ENCODE measurements around the gene GPRC5C.

The GPRC5C gene

GRCh38 chr17:74407384-74407783 lies 24.5 kb upstream of the GPRC5C start:
- DNase-seq (ENCODE audit: low read depth in 2 of 2): no peak

- DNase-seq (ENCODE audit: low read depth in 2 of 2): no peak
Observed at GRCh38 chr17:74408262-74408661, 23.6 kb upstream of the GPRC5C start.

- no peak for DNase-seq (ENCODE audit: low read depth in 2 of 2)
Observed at GRCh38 chr17:74408815-74409214, 23.1 kb upstream of the GPRC5C start.

GRCh38 chr17:74410001-74410443 lies 21.9 kb upstream of the GPRC5C start:
- no peak for DNase-seq (ENCODE audit: low read depth in 2 of 2)

GRCh38 chr17:74412581-74412980 lies 19.3 kb upstream of the GPRC5C start:
- DNase-seq (ENCODE audit: low read depth in 2 of 2): no peak

- DNase-seq (ENCODE audit: low read depth in 2 of 2): no peak
Observed at GRCh38 chr17:74413491-74413890, 18.4 kb upstream of the GPRC5C start.

- no peak for DNase-seq (ENCODE audit: low read depth in 2 of 2)
Observed at GRCh38 chr17:74414510-74414909, 17.4 kb upstream of the GPRC5C start.

GRCh38 chr17:74415608-74416396 lies 16.1 kb upstream of the GPRC5C start:
- no peak for DNase-seq (ENCODE audit: low read depth in 2 of 2)

GRCh38 chr17:74417178-74418045 lies 14.5 kb upstream of the GPRC5C start:
- DNase-seq (ENCODE audit: low read depth in 2 of 2): no peak

- DNase-seq (ENCODE audit: low read depth in 2 of 2): no peak
Observed at GRCh38 chr17:74419928-74420411, 11.9 kb upstream of the GPRC5C start.

GRCh38 chr17:74424117-74424516 lies 7.8 kb upstream of the GPRC5C start:
- DNase-seq (ENCODE audit: low read depth in 2 of 2): no peak

- no peak for DNase-seq (ENCODE audit: low read depth in 2 of 2)
Observed at GRCh38 chr17:74424657-74425056, 7.2 kb upstream of the GPRC5C start.

GRCh38 chr17:74426551-74427047 lies 5.3 kb upstream of the GPRC5C start:
- DNase-seq (ENCODE audit: low read depth in 2 of 2): no peak

GRCh38 chr17:74427048-74427762 lies 4.7 kb upstream of the GPRC5C start:
- no peak for DNase-seq (ENCODE audit: low read depth in 2 of 2)

- no peak for DNase-seq (ENCODE audit: low read depth in 2 of 2)
Observed at GRCh38 chr17:74427763-74428153, 4.1 kb upstream of the GPRC5C start.

- DNase-seq (ENCODE audit: low read depth in 2 of 2): no peak
Observed at GRCh38 chr17:74429604-74430384, 2.1 kb upstream of the GPRC5C start.

- no peak for DNase-seq (ENCODE audit: low read depth in 2 of 2)
Observed at GRCh38 chr17:74430385-74430705, 1.5 kb upstream of the GPRC5C start.

- DNase-seq (ENCODE audit: low read depth in 2 of 2): no peak
Observed at GRCh38 chr17:74430706-74431567, 951 bp upstream of the GPRC5C start.

- DNase-seq (ENCODE audit: low read depth in 2 of 2): no peak
Observed at GRCh38 chr17:74432424-74432690, 469 bp downstream of the GPRC5C start.

- no peak for DNase-seq (ENCODE audit: low read depth in 2 of 2)
Observed at GRCh38 chr17:74432766-74433391, 991 bp downstream of the GPRC5C start.

Measured in stimulated activated CD8-positive, alpha-beta memory T cell treated with anti-CD3 and anti-CD28 coated beads, Interleukin-7, amount 100 ng/mL, for 4 hours (primary cell).